Activated T-helper 2 cell treated with anti-CD3 and anti-CD28 coated beads, Interferon-gamma antibody, Interleukin-2, Interleukin-4, amounts not matched to agents 10 μg/mL and 5 μg/mL and 100 μg/mL, durations not matched to agents 14 hours and 24 hours and 36 hours (primary cell): ENCODE measurements around the gene ATRIP. TPM values are rescaled to one million over a fixed set of nuclear protein-coding genes. Genes with fewer than 3 reads are reported as not detected.

Source experiments
- DNase-seq: peaks from one replicate; pipeline ENCODE4 v3.0.0; 2021; ENCODE audit warnings: low spot score
- H3K27ac Mint-ChIP-seq: one replicate; pipeline ENCODE4 v1.8.0; 2021; ENCODE audit warnings: mixed read lengths
- H3K27me3 Mint-ChIP-seq: one replicate; pipeline ENCODE4 v1.8.0; 2021; ENCODE audit warnings: low read depth, mixed read lengths
- H3K36me3 Mint-ChIP-seq: one replicate; pipeline ENCODE4 v1.8.0; 2021; ENCODE audit warnings: low read depth, mixed read lengths
- H3K4me1 Mint-ChIP-seq: one replicate; pipeline ENCODE4 v1.8.0; 2021; ENCODE audit warnings: low read depth, mixed read lengths
- H3K4me3 Mint-ChIP-seq: one replicate; pipeline ENCODE4 v1.8.0; 2021; ENCODE audit warnings: low read depth, mild to moderate bottlenecking, moderate library complexity, mixed read lengths
- H3K9me3 Mint-ChIP-seq: one replicate; pipeline ENCODE4 v1.8.0; 2021; ENCODE audit warnings: mixed read lengths
- intact Hi-C: fragments of 100-400 bp; cut with micrococcal nuclease; formaldehyde crosslinking; loops from one replicate; pipeline ENCODE4 v1.15.1; 2023
- total RNA-seq: library from RNA; stranded (reverse); gene quantifications from 2 replicates; pipeline ENCODE4 v1.2.3, GENCODE V29; 2022

The ATRIP gene
- total RNA-seq, 1 donor from 2014 or later, result 16.9 TPM

DNA sequence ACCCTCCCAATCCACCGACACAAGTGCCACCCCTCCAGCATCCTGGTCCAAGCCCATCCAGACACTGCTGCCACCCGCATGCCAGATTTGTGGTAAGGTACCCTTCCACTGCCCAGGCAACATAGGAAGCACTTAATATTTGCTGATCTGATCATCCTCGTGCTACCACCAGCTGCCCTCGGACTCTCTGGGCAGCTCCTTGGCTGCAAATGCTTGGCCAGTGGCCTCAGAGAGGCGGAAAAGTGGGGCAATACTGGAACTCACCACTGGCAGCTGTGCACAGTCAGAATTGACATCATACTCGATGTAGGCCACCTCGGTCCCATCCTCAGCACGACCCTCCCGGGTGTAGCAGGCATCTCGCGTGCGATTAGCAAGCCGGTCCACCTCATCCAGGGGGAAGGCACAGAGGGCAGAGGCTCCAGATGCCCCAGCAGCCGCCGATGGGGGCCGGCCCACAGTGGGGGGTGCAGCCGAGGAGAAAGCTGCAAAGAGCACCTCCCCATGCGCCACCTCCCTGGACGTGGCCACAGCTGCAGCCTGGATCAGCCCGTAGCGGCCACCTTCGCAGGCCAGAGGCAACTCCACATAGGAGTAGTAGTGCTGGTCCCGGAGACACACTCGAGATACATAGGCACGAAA lies 23.2 kb upstream of the ATRIP start:
- Mint-ChIP-seq H3K4me1 (no peaks in the 10 kb centered on the region), H3K27ac (no peak overlapping the region), H3K27me3 (peaks cover 15% of the 10 kb centered on the region), H3K36me3 (no peaks in the 10 kb centered on the region), H3K4me3 (no peak overlapping the region), H3K9me3 (no peaks in the 10 kb centered on the region)
- intact Hi-C loops, result no loop called here
- DNase-seq, result no peak

DNA sequence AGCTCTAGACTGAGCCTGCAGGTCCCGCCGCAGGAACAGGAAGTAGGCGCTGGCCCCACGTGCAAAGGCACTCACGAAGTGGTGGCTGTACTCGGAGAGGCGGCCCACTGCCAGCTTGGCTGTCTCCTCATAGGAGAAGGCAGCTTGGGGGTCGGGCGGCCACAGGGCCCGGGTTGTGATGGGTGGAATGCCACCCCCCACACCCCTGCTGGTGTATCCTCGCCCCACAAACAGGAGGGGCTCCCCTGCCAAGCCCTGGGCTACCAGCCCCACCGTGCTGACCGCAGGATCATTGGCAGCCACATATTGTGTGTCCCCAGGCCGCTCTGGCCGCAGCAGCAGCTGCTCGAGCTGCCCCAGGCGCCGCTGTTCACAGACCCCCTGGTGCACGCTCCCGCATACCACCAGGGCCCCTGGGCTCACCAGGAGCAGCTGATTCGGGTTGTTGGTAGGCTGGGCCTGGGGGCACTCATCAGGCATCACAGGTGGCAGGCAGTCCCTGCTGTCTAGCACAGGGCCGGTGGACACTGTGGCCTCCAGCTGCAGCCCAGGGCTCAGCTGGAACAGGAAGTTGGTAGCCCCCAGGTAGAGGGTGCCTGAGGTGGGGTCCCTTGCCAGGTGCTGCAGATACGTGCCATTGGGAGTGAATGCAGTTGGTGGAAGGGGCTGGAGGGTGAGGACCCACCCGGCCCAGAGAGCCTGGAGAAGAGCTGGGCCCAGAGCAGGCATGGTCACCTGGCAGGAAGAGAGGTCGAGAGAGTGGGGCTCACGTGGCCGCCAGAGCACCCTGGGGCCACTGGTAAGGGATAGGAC lies 22.4 kb upstream of the ATRIP start:
- Mint-ChIP-seq H3K27ac (no peak overlapping the region), H3K9me3 (no peaks in the 10 kb centered on the region), H3K27me3 (peaks cover 17% of the 10 kb centered on the region), H3K36me3 (no peaks in the 10 kb centered on the region), H3K4me3 (no peak overlapping the region), H3K4me1 (no peaks in the 10 kb centered on the region)
- intact Hi-C loops, result no loop called here
- no peak for DNase-seq

- Mint-ChIP-seq H3K9me3 (no peaks in the 10 kb centered on the region), H3K27ac (no peak overlapping the region), H3K4me1 (peaks cover 1% of the 10 kb centered on the region), H3K4me3 (no peak overlapping the region), H3K27me3 (peaks cover 17% of the 10 kb centered on the region), H3K36me3 (no peaks in the 10 kb centered on the region)
- no peak for DNase-seq
- intact Hi-C loops, result no loop called here
These were observed 21.2 kb upstream of the ATRIP start for GRCh38 chr3:48425281-48425812.

- Mint-ChIP-seq H3K36me3 (peaks cover 6% of the 10 kb centered on the region), H3K9me3 (no peaks in the 10 kb centered on the region), H3K4me3 (no peak overlapping the region), H3K27me3 (peaks cover 17% of the 10 kb centered on the region), H3K4me1 (peaks cover 1% of the 10 kb centered on the region), H3K27ac (no peak overlapping the region)
- intact Hi-C loops, result no loop called here
- no peak for DNase-seq
These were observed 20.1 kb upstream of the ATRIP start for GRCh38 chr3:48426401-48426909.

DNA sequence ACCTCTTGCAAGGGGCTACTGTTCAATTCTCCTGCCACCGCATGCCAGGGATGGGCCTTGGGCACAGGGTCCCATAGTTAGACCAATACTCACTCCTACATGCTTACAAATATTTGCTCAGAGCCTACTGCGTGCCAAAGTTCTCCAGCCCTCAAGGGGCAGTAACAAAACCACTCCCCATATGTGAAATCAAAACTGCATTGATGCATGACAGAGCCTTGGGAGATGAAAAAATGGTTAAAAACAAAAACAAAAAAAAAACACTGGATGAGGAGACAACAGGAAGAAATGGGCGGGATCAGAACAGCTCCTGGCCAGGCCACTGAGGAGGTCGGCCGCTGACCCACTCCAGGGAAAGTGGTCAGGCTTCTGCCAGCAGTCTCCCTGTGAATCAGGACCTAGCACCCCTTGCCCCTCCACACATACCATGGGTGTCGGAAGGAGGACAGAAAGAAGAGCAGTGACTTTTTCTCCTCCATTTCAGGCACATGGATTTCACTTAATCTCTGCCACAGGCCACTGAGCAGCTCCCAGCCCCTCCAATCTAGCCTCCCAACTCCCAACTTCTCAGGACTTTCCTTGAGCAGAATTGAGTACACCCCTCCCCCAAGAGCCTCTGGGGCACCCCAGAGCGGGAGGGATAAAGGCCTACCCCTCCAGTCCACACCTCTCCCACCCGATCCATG lies 19.4 kb upstream of the ATRIP start:
- H3K4me3 Mint-ChIP-seq, result peak overlapping the region; percentile 40
- DNase-seq, result no peak
- intact Hi-C loops, result no loop called here
- H3K27ac Mint-ChIP-seq, result no peak overlapping the region
- H3K9me3 Mint-ChIP-seq, result no peaks in the 10 kb centered on the region
- peaks cover 11% of the 10 kb centered on the region for H3K36me3 Mint-ChIP-seq
- H3K27me3 Mint-ChIP-seq, result peaks cover 17% of the 10 kb centered on the region
- peaks cover 3% of the 10 kb centered on the region for H3K4me1 Mint-ChIP-seq

DNA sequence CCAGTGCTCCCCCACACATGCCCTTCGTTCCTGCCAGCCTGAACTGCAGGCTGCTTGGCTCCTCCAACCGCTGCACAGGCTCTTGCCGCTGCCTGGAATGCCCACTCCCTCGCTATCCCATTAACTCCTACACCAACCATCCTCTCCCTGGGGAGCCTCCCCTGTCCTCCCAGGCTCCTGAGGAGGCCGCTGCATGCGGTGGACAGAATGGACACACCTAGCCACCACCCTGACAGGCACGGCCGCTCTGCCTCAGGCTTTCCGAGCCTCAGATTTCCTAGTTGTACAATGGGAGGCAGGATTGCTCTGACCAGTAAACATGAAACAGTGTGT lies 18.9 kb upstream of the ATRIP start:
- H3K27ac Mint-ChIP-seq, result no peak overlapping the region
- intact Hi-C loops, result no loop called here
- DNase-seq, result no peak
- H3K27me3 Mint-ChIP-seq, result peaks cover 17% of the 10 kb centered on the region
- peaks cover 16% of the 10 kb centered on the region for H3K36me3 Mint-ChIP-seq
- no peaks in the 10 kb centered on the region for H3K9me3 Mint-ChIP-seq
- H3K4me1 Mint-ChIP-seq, result peaks cover 4% of the 10 kb centered on the region
- H3K4me3 Mint-ChIP-seq, result peak overlapping the region; percentile 44

DNA sequence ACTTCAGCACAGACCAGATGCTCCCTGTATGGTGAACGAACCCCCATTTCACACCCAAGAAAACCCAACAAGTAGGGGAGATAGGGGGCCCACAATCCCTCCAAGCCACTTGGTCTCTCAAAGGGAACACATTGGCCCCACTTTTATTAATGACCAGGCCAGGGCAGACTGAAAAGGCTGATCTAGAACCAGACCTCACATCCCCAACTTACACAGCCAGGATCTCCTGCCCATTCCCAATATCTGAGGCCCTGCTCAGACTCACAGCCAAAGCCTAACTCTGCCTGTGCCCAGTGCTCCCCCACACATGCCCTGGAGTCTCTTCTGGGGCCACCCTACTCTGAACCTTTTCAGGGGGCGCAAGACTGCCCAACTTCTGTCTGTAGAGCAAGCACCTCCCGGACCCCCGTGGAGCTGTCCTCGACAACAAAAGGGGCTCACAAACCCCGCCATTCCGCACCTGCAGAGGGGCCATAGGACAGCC lies 18.4 kb upstream of the ATRIP start:
- H3K27me3 Mint-ChIP-seq, result peaks cover 17% of the 10 kb centered on the region
- H3K4me1 Mint-ChIP-seq, result peaks cover 4% of the 10 kb centered on the region
- peak overlapping the region; percentile 44 for H3K4me3 Mint-ChIP-seq
- H3K36me3 Mint-ChIP-seq, result peaks cover 16% of the 10 kb centered on the region
- intact Hi-C loops, result no loop called here
- H3K9me3 Mint-ChIP-seq, result no peaks in the 10 kb centered on the region
- H3K27ac Mint-ChIP-seq, result no peak overlapping the region
- no peak for DNase-seq

- DNase-seq, result no peak
- H3K4me1 Mint-ChIP-seq, result peaks cover 4% of the 10 kb centered on the region
- no peak overlapping the region for H3K27ac Mint-ChIP-seq
- H3K9me3 Mint-ChIP-seq, result no peaks in the 10 kb centered on the region
- peaks cover 17% of the 10 kb centered on the region for H3K27me3 Mint-ChIP-seq
- peaks cover 16% of the 10 kb centered on the region for H3K36me3 Mint-ChIP-seq
- intact Hi-C loops, result no loop called here
- peak overlapping the region; percentile 44 for H3K4me3 Mint-ChIP-seq
These were observed 17.8 kb upstream of the ATRIP start for GRCh38 chr3:48428572-48429316.

- Mint-ChIP-seq H3K36me3 (peaks cover 21% of the 10 kb centered on the region), H3K27ac (no peak overlapping the region), H3K27me3 (peaks cover 17% of the 10 kb centered on the region), H3K4me1 (peaks cover 4% of the 10 kb centered on the region), H3K4me3 (peak overlapping the region; percentile 79), H3K9me3 (no peaks in the 10 kb centered on the region)
- intact Hi-C loops, result no loop called here
- peak; percentile 34 for DNase-seq
These were observed 17.1 kb upstream of the ATRIP start for GRCh38 chr3:48429317-48429959.

GRCh38 chr3:48429960-48430707 lies 16.4 kb upstream of the ATRIP start, which contains the start of gene PLXNB1:
Gene PLXNB1 (minus strand): TSS chr3:48430086. CDS start chr3:48424611, 5,475 bp downstream.
- peaks cover 22% of the 10 kb centered on the region for H3K36me3 Mint-ChIP-seq
- peak within 1 kb of the TSS; percentile 46 for H3K27ac Mint-ChIP-seq
- H3K4me3 Mint-ChIP-seq, result peak within 1 kb of the TSS; percentile 79
- H3K27me3 Mint-ChIP-seq, result peaks cover 17% of the 10 kb centered on the region
- no peaks in the 10 kb centered on the region for H3K9me3 Mint-ChIP-seq
- DNase-seq, result no peak
- peaks cover 4% of the 10 kb centered on the region for H3K4me1 Mint-ChIP-seq
- intact Hi-C loops, result no loop called here

GRCh38 chr3:48430708-48431101 lies 15.8 kb upstream of the ATRIP start:
- H3K27me3 Mint-ChIP-seq, result peaks cover 17% of the 10 kb centered on the region
- H3K36me3 Mint-ChIP-seq, result peaks cover 22% of the 10 kb centered on the region
- no peaks in the 10 kb centered on the region for H3K9me3 Mint-ChIP-seq
- no peak overlapping the region for H3K27ac Mint-ChIP-seq
- no peak for DNase-seq
- intact Hi-C loops, result no loop called here
- peaks cover 7% of the 10 kb centered on the region for H3K4me1 Mint-ChIP-seq
- peak overlapping the region; percentile 79 for H3K4me3 Mint-ChIP-seq
